ENCODE measurements around the gene RIMS3.
"Not testable (repeated sequence)": the region's sequence is repeated elsewhere in the genome, so short reads cannot be mapped to it uniquely, and the experiment has no call there.

RIMS3 gene

DNA sequence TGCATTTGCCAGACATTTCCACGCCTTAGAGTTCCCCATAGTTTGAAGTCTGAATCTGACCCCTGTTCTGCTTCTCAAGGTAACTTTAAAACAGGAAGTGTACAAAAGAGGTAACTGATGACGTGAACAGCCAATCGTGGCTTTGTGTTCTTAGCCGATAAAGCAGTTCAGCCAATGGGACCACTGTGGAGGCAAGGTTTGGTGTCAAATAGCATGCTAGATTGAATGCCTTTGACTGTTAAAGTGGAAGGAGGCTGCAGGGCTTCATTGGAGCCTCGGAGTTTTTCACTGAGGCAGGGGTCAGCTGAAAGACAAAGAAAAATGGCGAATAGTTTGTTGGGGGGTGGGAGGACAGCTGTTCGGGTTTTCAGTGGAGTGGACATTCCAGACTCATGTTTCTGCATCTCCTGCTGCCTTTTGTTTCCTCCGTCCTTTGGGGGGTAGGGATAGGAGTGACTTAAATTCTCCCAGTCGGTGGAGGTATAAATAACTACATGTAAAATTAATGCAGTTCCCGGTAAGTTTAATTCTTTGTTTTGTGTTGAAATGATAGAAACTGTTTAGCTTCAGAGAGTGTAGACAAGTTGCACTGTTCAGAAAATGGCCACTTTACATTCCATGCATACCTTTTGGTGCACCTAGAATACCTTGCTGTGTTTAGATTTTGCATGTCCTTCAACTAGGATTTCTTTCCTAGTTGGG, 43.8 kb upstream of the RIMS3 start:
- TF ChIP-seq CTCF (IDR thresholded peaks at IDR 0.05; ENCODE audit: extremely low read depth, insufficient read depth, missing control alignments), result no peak
- in situ Hi-C loops (cut with MboI; ENCODE audit: low pct_unique_long_range_greater_than_20kb, low sequenced_read_pairs, unreplicated experiment), result no loop called here
- peak; percentile 78 for DNase-seq (ENCODE audit: low spot score)

DNA sequence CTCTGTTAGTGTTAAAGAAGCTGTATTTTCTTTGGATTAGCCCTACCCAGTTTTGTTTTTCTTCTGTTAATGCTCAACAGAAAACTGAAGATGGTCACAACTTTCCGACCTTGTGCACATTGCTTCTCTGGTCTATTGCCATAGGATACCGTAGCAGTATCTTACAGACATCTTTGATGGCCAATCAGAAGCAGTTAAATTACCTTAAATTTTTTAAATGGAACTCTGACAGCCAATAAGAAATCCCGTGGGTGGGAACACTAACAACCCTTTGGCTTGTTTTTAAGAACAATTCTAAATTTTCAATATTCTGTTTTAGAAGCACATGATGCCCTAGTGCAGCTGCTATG, 43.2 kb upstream of the RIMS3 start:
- peak; percentile 68 for DNase-seq (ENCODE audit: low spot score)
- no peak for TF ChIP-seq CTCF (IDR thresholded peaks at IDR 0.05; ENCODE audit: extremely low read depth, insufficient read depth, missing control alignments)
- in situ Hi-C loops (cut with MboI; ENCODE audit: low pct_unique_long_range_greater_than_20kb, low sequenced_read_pairs, unreplicated experiment), result no loop called here

DNA sequence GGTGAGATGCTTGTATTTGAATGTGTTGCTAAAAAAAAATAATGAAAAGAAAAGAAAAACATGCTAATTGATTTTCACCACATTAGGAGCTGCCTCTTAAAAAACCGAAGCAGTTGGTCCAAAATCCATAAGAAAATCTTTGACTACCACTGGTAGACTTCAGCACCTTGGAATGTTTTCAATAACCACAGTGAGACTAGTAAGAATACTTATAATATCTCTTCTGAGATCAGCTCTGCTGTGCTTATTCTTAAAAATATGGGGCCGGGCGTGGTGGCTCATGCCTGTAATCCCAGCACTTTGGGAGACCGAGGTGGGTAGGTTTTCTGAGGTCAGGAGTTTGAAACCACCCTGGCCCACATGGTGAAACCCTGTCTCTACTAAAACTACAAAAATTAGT, 41.1 kb upstream of the RIMS3 start:
- in situ Hi-C loops (cut with MboI; ENCODE audit: low pct_unique_long_range_greater_than_20kb, low sequenced_read_pairs, unreplicated experiment), result no loop called here
- no peak for DNase-seq (ENCODE audit: low spot score)
- no peak for TF ChIP-seq CTCF (IDR thresholded peaks at IDR 0.05; ENCODE audit: extremely low read depth, insufficient read depth, missing control alignments)

GRCh38 chr1:40704817-40705733, 39.6 kb upstream of the RIMS3 start:
- DNase-seq (ENCODE audit: low spot score), result no peak
- TF ChIP-seq CTCF (IDR thresholded peaks at IDR 0.05; ENCODE audit: extremely low read depth, insufficient read depth, missing control alignments), result no peak
- in situ Hi-C loops (cut with MboI; ENCODE audit: low pct_unique_long_range_greater_than_20kb, low sequenced_read_pairs, unreplicated experiment), result no loop called here

GRCh38 chr1:40703316-40703715, 37.8 kb upstream of the RIMS3 start:
- no peak for DNase-seq (ENCODE audit: low spot score)
- no peak for TF ChIP-seq CTCF (IDR thresholded peaks at IDR 0.05; ENCODE audit: extremely low read depth, insufficient read depth, missing control alignments)
- in situ Hi-C loops (cut with MboI; ENCODE audit: low pct_unique_long_range_greater_than_20kb, low sequenced_read_pairs, unreplicated experiment), result no loop called here

DNA sequence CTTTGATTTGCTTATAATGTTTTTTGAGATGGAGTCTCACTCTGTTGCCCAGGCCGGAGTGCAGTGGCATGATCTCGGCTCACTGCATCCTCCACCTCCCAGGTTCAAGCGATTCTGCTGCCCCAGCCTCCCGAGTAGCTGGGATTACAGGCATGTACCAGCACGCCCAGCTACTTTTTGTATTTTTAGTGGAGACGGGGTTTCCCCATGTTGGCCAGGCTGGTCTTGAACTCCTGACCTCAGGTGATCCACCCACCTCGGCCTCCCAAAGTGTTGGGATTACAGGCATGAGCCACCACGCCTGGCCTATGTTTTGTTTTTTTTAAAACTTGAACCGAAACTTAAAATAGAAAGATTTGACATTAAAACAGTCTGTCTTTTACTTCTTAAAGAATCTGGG, 37.3 kb upstream of the RIMS3 start:
- in situ Hi-C loops (cut with MboI; ENCODE audit: low pct_unique_long_range_greater_than_20kb, low sequenced_read_pairs, unreplicated experiment); DNase-seq (ENCODE audit: low spot score): not testable (repeated sequence)

DNA sequence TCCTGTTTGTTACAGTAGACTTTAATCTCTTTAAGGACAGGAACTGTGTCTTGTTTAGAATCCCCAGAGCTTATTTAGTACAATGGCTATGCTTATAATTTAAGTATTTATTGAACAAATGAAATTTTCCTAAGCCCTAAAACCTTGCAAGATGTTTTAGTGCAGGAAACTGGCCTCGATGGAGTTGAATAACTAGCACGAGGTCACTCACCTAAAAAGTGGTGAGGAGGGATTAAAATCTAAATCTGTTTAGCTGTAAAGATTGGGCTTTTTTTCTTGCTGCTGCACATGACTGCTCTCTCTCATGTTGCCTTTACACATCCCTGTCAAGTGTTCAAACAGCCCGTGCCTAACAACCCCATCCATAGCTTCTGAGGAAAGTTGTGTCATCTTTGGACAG, 36.2 kb upstream of the RIMS3 start:
- no peak for TF ChIP-seq CTCF (IDR thresholded peaks at IDR 0.05; ENCODE audit: extremely low read depth, insufficient read depth, missing control alignments)
- in situ Hi-C loops (cut with MboI; ENCODE audit: low pct_unique_long_range_greater_than_20kb, low sequenced_read_pairs, unreplicated experiment), result no loop called here
- no peak for DNase-seq (ENCODE audit: low spot score)

All from GM13977 (cell line).